OCI-LY1 (cell line): ENCODE data around the gene ATP12A.

Experiments used
- EZH2 ChIP-seq: fragments of 200-600 bp; sonication (generic), shearing (Covaris generic); IDR thresholded peaks from 2 replicates; pipeline ENCODE4 v1.8.0; 2017; ENCODE audit warnings: borderline replicate concordance, mixed run types, mild to moderate bottlenecking, antibody characterized with exemption, low read length, moderate library complexity, mixed read lengths
- TF ChIP-seq, protein P1 (sequence below): fragments of 200-600 bp; sonication (generic), shearing (Covaris generic); IDR thresholded peaks from 2 replicates; pipeline ENCODE4 v1.5.1; 2017; ENCODE audit warnings: mild to moderate bottlenecking, antibody characterized with exemption, low read length, moderate library complexity, mixed read lengths

DNA sequence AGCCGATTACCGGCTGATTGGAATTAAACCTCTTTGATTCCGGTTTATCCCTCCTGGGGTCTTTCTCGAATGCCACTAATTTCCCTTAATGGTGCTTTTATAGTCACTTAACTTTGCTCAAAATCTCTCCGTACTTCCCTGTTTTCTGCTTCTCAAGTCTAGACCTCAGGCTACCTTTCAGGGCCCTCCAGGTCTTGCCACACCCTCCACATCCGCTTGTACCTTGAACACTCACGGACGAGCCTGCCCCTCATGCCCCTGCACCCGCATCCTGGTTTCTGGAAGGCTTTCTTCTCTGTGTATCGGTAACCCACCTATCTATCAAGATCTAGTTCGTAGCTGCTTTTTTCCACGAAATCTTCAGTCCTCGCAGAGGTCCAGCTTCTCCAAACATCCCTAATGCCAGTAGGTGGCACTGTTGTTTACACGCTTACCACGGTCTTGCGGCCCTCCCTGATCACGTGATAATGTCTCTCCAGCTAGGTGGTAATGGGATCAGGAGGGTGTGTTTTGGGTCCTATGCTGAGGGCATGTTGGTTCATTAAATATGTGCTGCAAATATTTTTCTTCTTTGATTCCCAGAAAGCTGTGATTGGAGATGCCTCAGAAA, 13.8 kb downstream of the ATP12A start:
- TF ChIP-seq, protein P1, sequence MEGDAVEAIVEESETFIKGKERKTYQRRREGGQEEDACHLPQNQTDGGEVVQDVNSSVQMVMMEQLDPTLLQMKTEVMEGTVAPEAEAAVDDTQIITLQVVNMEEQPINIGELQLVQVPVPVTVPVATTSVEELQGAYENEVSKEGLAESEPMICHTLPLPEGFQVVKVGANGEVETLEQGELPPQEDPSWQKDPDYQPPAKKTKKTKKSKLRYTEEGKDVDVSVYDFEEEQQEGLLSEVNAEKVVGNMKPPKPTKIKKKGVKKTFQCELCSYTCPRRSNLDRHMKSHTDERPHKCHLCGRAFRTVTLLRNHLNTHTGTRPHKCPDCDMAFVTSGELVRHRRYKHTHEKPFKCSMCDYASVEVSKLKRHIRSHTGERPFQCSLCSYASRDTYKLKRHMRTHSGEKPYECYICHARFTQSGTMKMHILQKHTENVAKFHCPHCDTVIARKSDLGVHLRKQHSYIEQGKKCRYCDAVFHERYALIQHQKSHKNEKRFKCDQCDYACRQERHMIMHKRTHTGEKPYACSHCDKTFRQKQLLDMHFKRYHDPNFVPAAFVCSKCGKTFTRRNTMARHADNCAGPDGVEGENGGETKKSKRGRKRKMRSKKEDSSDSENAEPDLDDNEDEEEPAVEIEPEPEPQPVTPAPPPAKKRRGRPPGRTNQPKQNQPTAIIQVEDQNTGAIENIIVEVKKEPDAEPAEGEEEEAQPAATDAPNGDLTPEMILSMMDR = peak; percentile 86
- TF ChIP-seq EZH2 = no peak
